Muscle of leg (tissue), 11 donors: ENCODE data around the gene MAPK6. TPM values are rescaled to one million over a fixed set of nuclear protein-coding genes. Genes with fewer than 3 reads are reported as not detected.

Experiments used
- DNase-seq: peaks from one replicate; pipeline ENCODE4 v3.0.0; 2013
- H3K27ac ChIP-seq: one replicate; pipeline ENCODE4 v1.5.1; 2013; ENCODE audit warnings: mild to moderate bottlenecking, low read length, control low read depth
- H3K27me3 ChIP-seq: one replicate; pipeline ENCODE4 v1.6.1; 2013; ENCODE audit warnings: low read length; ENCODE audit not compliant: control insufficient read depth, insufficient read depth
- H3K36me3 ChIP-seq: one replicate; pipeline ENCODE4 v1.6.1; 2013; ENCODE audit warnings: low read length; ENCODE audit not compliant: control insufficient read depth, insufficient read depth
- H3K4me1 ChIP-seq: one replicate; pipeline ENCODE4 v1.6.1; 2013; ENCODE audit warnings: low read length; ENCODE audit not compliant: control insufficient read depth, insufficient read depth
- H3K4me3 ChIP-seq: one replicate; pipeline ENCODE4 v1.5.1; 2013; ENCODE audit warnings: low read length, control low read depth
- H3K9me3 ChIP-seq: replicated peaks from 2 replicates; pipeline ENCODE4 v1.6.1; 2013; ENCODE audit warnings: low read depth, low read length; ENCODE audit not compliant: control insufficient read depth
- WGBS: methylation state at CpG from one replicate; pipeline ENCODE4 v1.1.5; 2013; ENCODE audit warnings: missing lambda C conversion rate; ENCODE audit not compliant: insufficient coverage; 5-methylcytosine and 5-hydroxymethylcytosine counted together
- polyA plus RNA-seq, 8 donors: library from polyadenylated mRNA; unstranded; fragments of 120-200 nt; gene quantifications; one replicate each; pipeline versions ENCODE4 v1.2.1 to v1.2.3, GENCODE V29; 2013; ENCODE audit warnings: inconsistent platforms in 1 of 8, low replicate concordance in 1 of 8; ENCODE audit not compliant: insufficient read length in 8 of 8, insufficient read depth in 1 of 8
- total RNA-seq: library from RNA; stranded (reverse); fragments of 120-200 nt; gene quantifications from one replicate; pipeline ENCODE4 v1.2.4, GENCODE V29; 2013

The MAPK6 gene
- total and polyA plus RNA-seq, 9 donors: 19.1 to 28.2 (median 25.1) TPM

DNA sequence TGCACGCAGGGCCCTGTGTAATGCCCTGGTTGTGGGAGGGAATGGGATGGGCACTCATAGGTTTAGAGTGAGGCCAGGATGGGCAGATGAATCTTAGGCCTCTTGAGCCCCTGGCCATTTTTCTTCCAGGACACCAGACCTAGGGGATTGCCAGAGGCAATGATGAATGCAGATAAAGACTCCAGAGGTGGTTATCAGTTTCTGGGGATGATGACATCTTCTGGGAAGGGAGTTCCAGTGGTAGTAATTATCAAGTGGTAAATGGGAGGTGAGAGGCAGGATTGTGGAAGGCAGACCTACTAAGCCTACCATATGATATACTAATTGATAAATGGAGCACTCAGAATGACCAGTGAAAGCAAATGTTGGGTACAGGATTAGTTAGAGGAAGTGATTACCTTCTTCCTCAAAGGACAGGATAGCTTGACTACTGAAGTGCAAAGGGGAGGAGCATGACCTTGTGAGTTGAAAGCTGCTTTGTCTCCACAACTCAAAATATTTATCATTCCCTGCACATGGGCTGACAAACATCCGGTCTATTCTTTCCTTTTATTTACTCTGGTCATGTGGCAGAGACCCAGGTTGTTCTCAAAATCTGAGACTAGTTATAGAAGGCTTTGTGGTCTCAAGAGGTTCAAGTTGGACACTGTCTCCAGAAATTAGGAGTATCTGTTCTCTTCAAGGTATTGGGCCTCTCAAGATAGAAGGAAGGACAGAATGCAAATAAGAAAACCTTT lies 10.2 kb upstream of the MAPK6 start:
- Histone ChIP-seq H3K27me3 (no peaks in the 10 kb centered on the region), H3K36me3 (no peaks in the 10 kb centered on the region), H3K9me3 (no peaks in the 10 kb centered on the region), H3K27ac (no peak overlapping the region), H3K4me3 (no peak overlapping the region), H3K4me1 (peaks cover 4% of the 10 kb centered on the region)
- 67% methylated on average over 1 of the region's 2 CpGs for WGBS
- peak; percentile 14 for DNase-seq

DNA sequence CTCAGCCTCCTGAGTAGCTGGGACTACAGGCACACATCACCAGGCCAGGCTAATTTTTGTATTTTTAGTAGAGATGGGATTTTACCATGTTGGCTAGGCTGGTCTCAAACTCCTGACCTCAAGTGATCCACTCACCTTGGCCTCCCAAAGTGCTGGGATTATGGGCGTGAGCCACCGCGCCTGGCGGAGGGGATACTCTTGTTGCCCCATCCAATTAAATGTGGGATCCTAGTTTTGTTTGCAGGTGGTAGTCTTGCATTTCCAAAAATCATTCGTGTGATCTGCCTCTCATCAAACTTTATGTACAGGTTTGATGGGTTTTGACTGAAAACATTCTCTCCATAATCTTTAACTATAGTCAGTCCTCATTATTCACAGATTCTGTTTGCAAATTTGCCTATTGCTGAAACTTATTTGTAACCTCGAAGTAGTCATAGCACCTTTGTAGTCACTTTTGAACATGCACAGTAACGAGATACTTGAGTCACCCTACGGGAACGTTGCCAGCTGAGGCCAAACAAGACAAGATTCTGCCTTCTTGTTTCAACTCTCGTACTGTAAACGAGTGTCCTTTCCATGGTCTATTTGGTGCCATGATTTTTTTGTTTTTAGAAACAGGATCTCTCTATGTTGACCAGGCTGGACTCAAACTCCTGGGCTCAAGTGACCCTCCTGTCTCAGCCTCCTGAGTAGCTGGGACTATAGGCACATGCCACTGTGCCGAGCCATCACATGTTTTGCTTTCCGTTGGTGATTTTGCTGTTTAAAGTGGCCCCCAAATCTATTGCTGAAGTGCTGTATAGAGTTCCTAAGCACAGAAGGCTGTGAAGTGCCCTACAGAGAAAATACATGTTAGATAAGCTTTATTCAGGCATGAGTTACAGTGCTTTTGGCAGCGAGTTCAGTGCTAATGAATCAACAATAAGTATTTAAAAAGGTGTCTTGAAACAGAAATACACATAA lies 8.1 kb upstream of the MAPK6 start:
- no peaks in the 10 kb centered on the region for H3K27me3 ChIP-seq
- H3K4me1 ChIP-seq: peaks cover 4% of the 10 kb centered on the region
- H3K27ac ChIP-seq: no peak overlapping the region
- H3K4me3 ChIP-seq: no peak overlapping the region
- no peak for DNase-seq
- H3K36me3 ChIP-seq: no peaks in the 10 kb centered on the region
- 77% methylated on average over 8 of the region's 14 CpGs for WGBS
- H3K9me3 ChIP-seq: no peaks in the 10 kb centered on the region

DNA sequence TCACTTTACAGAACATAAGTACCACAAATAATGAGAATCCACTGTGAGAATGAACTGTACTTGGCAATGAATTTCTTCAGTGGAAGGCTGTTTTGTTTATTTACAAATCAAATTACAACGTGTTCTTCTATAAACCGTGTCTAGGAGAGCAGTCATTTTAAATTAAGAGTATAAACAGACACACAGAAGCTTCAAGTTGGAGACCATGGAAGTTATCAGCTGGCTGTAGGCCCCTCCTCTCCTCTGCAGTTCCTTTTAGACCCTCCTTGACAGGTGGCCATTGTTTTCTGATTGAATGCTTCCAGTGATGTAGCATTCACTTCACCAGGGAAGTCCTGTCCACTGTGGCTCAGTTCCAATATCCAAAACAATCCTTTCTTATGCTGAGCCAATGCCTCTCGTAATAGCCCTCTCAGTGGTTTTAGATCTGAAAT lies 7.3 kb upstream of the MAPK6 start:
- peaks cover 4% of the 10 kb centered on the region for H3K4me1 ChIP-seq
- peak overlapping the region; percentile 29 for H3K27ac ChIP-seq
- H3K9me3 ChIP-seq: no peaks in the 10 kb centered on the region
- H3K27me3 ChIP-seq: no peaks in the 10 kb centered on the region
- no peak overlapping the region for H3K4me3 ChIP-seq
- no peaks in the 10 kb centered on the region for H3K36me3 ChIP-seq
- DNase-seq: peak; percentile 38
- 10% methylated on average over 1 of the region's 3 CpGs for WGBS

DNA sequence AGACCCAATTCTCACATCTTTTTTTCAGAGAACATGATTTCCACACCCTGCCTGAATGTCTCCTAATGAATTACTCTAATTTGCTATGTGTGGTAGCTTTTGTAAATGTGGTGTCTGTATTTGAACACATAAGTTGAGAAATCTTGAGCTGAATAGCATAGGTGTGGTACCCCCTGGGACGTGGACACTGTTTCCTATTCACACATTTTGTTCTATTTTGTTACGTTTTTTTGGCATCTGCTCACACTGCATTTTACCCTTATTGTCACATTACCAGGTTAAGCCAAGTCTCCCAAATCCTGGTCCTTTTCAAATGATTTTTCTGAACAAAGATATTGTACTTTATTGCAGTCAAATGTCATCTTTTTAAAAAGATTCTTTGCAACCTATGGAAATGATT lies 6.8 kb upstream of the MAPK6 start:
- no peak for DNase-seq
- WGBS: no CpG with 5 or more reads among the region's 2 CpGs
- peak overlapping the region; percentile 29 for H3K27ac ChIP-seq
- peaks cover 4% of the 10 kb centered on the region for H3K4me1 ChIP-seq
- H3K27me3 ChIP-seq: no peaks in the 10 kb centered on the region
- no peaks in the 10 kb centered on the region for H3K9me3 ChIP-seq
- H3K4me3 ChIP-seq: no peak overlapping the region
- H3K36me3 ChIP-seq: no peaks in the 10 kb centered on the region

DNA sequence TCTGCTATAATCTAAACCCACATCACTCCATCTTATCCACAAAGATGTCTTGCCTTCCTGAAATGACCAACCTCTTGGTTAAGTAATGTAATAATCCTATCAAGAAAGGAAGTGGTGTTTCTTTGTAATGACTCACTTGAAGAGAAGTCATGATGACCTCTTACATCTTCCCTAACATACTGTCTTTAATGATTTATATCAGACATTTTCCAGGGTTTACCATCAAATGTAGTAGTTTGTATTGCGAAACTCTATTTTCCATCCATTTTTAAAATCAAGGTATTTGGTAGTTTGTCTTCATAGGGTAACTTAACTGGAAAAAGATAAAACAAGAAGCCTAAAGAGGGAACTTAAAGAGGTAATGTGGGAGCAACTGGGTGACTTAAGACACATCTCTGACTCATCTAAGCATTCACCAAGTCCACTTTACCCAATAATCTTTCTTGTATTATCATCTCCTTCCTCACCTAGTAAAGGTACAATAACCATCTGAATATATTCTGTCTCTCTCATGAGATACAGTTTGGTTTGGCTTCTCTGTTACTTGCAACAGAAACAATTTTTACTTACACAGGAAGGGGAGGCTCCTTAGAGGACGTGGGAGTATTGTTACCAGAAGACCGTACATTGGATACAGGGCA lies 5.7 kb upstream of the MAPK6 start:
- Histone ChIP-seq H3K27ac (no peak overlapping the region), H3K4me3 (no peak overlapping the region), H3K36me3 (no peaks in the 10 kb centered on the region), H3K27me3 (no peaks in the 10 kb centered on the region), H3K9me3 (no peaks in the 10 kb centered on the region), H3K4me1 (peaks cover 4% of the 10 kb centered on the region)
- no CpG with 5 or more reads among the region's 3 CpGs for WGBS
- DNase-seq: no peak

DNA sequence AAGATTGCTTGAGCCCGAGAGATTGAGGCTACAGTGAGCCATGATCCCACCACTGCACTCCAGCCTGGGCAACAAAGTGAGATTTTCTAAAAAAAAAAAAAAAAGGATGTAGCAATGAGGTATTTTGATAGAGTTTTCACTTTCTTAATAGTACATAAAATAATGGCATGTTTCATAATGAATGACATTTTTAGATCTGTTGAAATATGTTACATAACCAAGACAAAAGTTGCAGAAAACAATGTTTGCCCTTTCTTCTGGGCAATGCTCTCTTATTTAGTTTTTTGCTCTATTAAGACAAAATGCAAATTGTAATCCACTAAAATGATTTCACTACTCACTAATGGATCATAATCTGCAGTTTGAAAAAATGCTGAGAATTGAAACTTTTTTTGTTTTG lies 4.4 kb upstream of the MAPK6 start:
- WGBS: no CpG with 5 or more reads among the region's 1 CpG
- no peaks in the 10 kb centered on the region for H3K9me3 ChIP-seq
- peaks cover 8% of the 10 kb centered on the region for H3K4me1 ChIP-seq
- no peaks in the 10 kb centered on the region for H3K36me3 ChIP-seq
- no peaks in the 10 kb centered on the region for H3K27me3 ChIP-seq
- H3K4me3 ChIP-seq: no peak overlapping the region
- no peak overlapping the region for H3K27ac ChIP-seq
- no peak for DNase-seq

DNA sequence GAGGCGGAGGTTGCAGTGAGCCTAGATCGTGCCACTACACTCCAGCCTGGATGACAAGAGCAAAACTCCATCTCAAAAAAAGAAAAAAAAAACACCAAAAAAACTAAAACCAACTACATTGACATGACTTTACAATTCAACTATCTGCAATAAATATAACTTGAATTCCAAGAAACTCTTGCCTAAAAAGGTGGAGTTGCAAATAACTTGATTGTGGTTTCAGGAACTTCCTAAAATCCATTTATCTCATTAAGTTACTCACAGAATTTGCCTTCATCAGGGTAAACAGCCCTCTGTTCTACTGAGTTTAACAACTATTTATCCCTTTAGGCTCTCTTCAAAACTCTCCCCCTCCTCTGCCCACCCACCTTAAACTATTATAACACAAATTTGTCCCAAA lies 2.7 kb upstream of the MAPK6 start:
- Histone ChIP-seq H3K9me3 (no peaks in the 10 kb centered on the region), H3K4me3 (no peak overlapping the region), H3K4me1 (peaks cover 10% of the 10 kb centered on the region), H3K36me3 (no peaks in the 10 kb centered on the region), H3K27ac (no peak overlapping the region), H3K27me3 (no peaks in the 10 kb centered on the region)
- DNase-seq: no peak
- WGBS: no CpG with 5 or more reads among the region's 2 CpGs

DNA sequence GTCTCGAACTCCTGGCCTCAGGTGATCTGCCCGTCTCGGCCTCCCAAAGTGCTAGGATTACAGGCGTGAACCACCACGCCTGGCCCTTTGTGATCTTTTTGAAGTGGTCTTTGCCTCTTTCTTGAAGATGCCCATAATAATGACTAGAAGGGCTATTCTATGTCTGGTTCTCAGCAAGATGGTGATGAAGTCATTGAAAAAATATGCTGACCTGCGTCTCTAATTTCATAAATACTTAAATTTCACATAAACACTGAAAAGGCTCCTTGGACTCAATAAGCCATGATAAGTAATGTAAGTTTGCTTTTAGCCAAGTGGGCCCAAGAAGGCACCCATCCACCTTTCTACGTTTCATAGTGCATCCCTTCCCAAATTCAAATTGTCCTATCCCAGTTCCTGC lies 775 bp upstream of the MAPK6 start:
- H3K27ac ChIP-seq: no peak overlapping the region
- H3K36me3 ChIP-seq: no peaks in the 10 kb centered on the region
- no peak for DNase-seq
- H3K9me3 ChIP-seq: no peaks in the 10 kb centered on the region
- peaks cover 10% of the 10 kb centered on the region for H3K4me1 ChIP-seq
- H3K4me3 ChIP-seq: no peak overlapping the region
- 92% methylated on average over 6 of the region's 7 CpGs for WGBS
- H3K27me3 ChIP-seq: no peaks in the 10 kb centered on the region

DNA sequence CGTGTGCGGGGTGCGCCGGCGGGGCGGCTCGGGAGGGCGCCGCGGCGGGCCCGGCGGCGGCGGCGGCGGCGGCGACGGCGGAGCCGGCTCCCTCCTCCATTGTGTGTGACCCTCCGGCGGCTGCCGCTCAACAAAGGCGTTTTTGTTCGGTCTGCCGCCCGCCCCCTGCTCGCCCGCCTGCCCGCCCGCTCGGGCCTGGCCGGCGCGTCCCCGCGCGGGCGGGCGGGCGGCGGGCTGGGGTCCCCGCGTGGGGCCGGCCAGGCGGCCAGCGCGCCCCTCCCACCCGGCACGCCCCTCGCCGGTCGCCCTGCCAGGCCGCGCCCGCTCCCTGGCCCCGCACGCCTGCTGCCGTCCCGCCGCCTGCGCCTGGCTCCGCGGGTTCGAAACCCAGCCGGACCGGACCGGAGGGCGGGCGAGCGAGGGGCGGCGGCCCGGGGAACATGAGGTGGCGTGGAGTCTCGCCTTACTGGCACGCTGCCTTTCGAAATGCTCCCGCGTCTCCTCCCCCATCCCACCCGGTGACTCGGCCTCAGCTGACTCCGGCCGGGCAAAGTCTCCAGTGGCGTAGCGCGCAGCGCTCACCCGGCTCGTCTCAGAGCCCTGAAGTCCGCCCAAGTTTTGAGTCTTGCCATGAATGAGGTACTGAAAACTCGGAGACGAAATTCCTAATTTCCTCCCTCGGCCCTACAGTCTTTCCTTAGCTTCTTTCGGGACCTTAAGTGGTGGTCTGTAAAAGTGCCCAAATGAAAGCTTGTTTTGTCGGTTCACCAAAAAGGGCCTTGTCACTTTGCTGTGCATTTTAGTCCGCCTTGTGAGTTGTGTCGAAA lies 588 bp downstream of the MAPK6 start:
- Histone ChIP-seq H3K4me1 (peaks cover 10% of the 10 kb centered on the region), H3K27me3 (no peaks in the 10 kb centered on the region), H3K9me3 (no peaks in the 10 kb centered on the region), H3K4me3 (peak overlapping the region; percentile 71), H3K36me3 (no peaks in the 10 kb centered on the region), H3K27ac (peak overlapping the region; percentile 98)
- DNase-seq: peak; percentile 84
- WGBS: under 1% methylated on average over 95 of the region's 100 CpGs
